ENCODE data around the gene CGB2. TPM values are rescaled to one million over a fixed set of nuclear protein-coding genes. Genes with fewer than 3 reads are reported as not detected.

CGB2 gene
- total and polyA plus RNA-seq, 2 of the 4 experiments (the other 2 are of a cell fraction): not detected

DNA sequence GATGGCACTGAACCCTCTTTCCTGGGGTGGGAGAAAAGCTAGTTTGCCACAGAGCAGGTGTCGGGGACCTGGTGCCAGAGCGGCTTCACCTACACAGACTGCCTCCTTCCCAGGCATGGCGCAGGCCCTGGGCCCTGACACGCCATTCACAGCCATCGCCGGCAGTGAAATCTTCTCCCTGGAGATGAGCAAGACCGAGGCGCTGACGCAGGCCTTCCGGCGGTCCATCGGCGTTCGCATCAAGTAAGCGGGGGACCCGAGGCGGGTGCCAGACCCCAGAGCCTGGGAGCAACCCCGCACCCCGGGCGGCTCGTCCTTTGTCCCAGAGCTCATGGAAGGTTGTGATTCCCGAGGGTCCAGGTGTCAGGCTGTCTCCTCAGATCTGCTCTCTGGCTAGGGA is 24.8 kb upstream of the CGB2 start:
- no peak overlapping the region for H3K27ac ChIP-seq (ENCODE audit: insufficient read depth, low read length)

More for the DNA sequence above, 24.8 kb upstream of the CGB2 start:
- Histone ChIP-seq H3K4ac (ENCODE audit: low read depth, low read length) (no peak overlapping the region), H4K20me1 (ENCODE audit: insufficient read depth, low read length) (no peaks in the 10 kb centered on the region), H2BK20ac (ENCODE audit: low read depth, low read length) (no peak overlapping the region), H2AK5ac (ENCODE audit: low read depth, low read length) (no peak overlapping the region), H3K9ac (ENCODE audit: low read depth, low read length) (no peak overlapping the region), H3K4me2 (ENCODE audit: low read depth, low read length) (no peak overlapping the region), H3K27me3 (ENCODE audit: control insufficient read depth, insufficient read depth, low read length) (no peaks in the 10 kb centered on the region), H4K5ac (ENCODE audit: low read depth, low read length) (no peak overlapping the region), H4K91ac (ENCODE audit: insufficient read depth, low read depth, low read length) (no peak overlapping the region), H3K4me1 (ENCODE audit: control insufficient read depth, insufficient read depth, low read length) (no peaks in the 10 kb centered on the region), H3K9me1 (ENCODE audit: insufficient read depth, low read length) (peaks cover 2% of the 10 kb centered on the region; the same call in 1 of the 2 replicates), H3K36me3 (ENCODE audit: control insufficient read depth, insufficient read depth, low read length) (peaks cover 57% of the 10 kb centered on the region), H3K18ac (ENCODE audit: low read depth, low read length) (no peak overlapping the region), H3K4me3 (ENCODE audit: insufficient read depth, low read depth, low read length) (no peak overlapping the region), H3K56ac (ENCODE audit: extremely low read depth, insufficient read depth, low read length) (no peak overlapping the region), H2AFZ (replicated peaks; ENCODE audit: low read length, poor library complexity) (no peak overlapping the region), H3K79me1 (ENCODE audit: low read depth in 1 of 2, low read length in 2 of 2) (peaks cover 0 to 11% of the 10 kb centered on the region in 2 experiments; a peak in 2 of 4 replicates), H3K14ac (replicated peaks; ENCODE audit: low read depth, low read length) (no peak overlapping the region), H2AK9ac (replicated peaks; ENCODE audit: low read depth, low read length, poor library complexity) (no peak overlapping the region), H2BK5ac (ENCODE audit: low read depth, low read length, poor library complexity, severe bottlenecking) (no peak overlapping the region), H2BK120ac (ENCODE audit: low read depth, low read length) (no peak overlapping the region), H3K23ac (ENCODE audit: low read depth, low read length) (no peak overlapping the region), H2BK15ac (ENCODE audit: low read depth, low read length) (no peak overlapping the region), H3K9me3 (ENCODE audit: control insufficient read depth, insufficient read depth, low read length) (no peaks in the 10 kb centered on the region), H4K8ac (ENCODE audit: low read depth in 2 of 2, low read length in 2 of 2) (no peak overlapping the region)
- no TSS peak for BruUV-seq (replicated peaks)
- 97% methylated on average over 16 of the region's 22 CpGs; no CpG with 5 or more reads in 1 of the 2 experiments for WGBS, 2 experiments (ENCODE audit: extremely low coverage in 2 of 2, insufficient read length in 1 of 2)
- ATAC-seq (ENCODE audit: low read depth) (no peak), DNase-seq (no peak)
- dilution Hi-C loops (cut with HindIII; ENCODE audit: low sequenced_read_pairs, unreplicated experiment) (no loop called here), in situ Hi-C loops (cut with MboI; ENCODE audit: low sequenced_read_pairs) (no loop called here), intact Hi-C loops (cut with micrococcal nuclease) (no loop called here)
- ChIA-PET POLR2A (ENCODE audit: unreplicated experiment) (no interaction called here), CTCF (no interaction called here)
- TF ChIP-seq, protein P1, sequence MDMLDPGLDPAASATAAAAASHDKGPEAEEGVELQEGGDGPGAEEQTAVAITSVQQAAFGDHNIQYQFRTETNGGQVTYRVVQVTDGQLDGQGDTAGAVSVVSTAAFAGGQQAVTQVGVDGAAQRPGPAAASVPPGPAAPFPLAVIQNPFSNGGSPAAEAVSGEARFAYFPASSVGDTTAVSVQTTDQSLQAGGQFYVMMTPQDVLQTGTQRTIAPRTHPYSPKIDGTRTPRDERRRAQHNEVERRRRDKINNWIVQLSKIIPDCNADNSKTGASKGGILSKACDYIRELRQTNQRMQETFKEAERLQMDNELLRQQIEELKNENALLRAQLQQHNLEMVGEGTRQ (IDR thresholded peaks at IDR 0.05; ENCODE audit: low read depth, low read length): no peak
- TF ChIP-seq NFE2L2 (IDR thresholded peaks at IDR 0.05; ENCODE audit: low read depth, low read length) (no peak), CTCF (conservative IDR thresholded peaks at IDR 0.05; ENCODE audit: low read depth, low read length) (no peak), CEBPB (IDR thresholded peaks at IDR 0.05; ENCODE audit: low read depth, low read length) (no peak), POLR2A (IDR thresholded peaks at IDR 0.05; ENCODE audit: low read depth, low read length) (no peak), RCOR1 (IDR thresholded peaks at IDR 0.05; ENCODE audit: insufficient replicate concordance, low read length) (no peak), MAZ (IDR thresholded peaks at IDR 0.05; ENCODE audit: borderline replicate concordance, low read depth, low read length) (no peak), MAFK (IDR thresholded peaks at IDR 0.05; ENCODE audit: low read depth, low read length) (no peak), CHD1 (IDR thresholded peaks at IDR 0.05; ENCODE audit: low read depth, low read length) (no peak), SMC3 (IDR thresholded peaks at IDR 0.05; ENCODE audit: low read depth, low read length) (no peak), MXI1 (IDR thresholded peaks at IDR 0.05; ENCODE audit: borderline replicate concordance, low read depth, low read length) (no peak), RAD21 (IDR thresholded peaks at IDR 0.05; ENCODE audit: low read length) (no peak), FOS (IDR thresholded peaks at IDR 0.05; ENCODE audit: low read depth, low read length) (no peak), RFX5 (IDR thresholded peaks at IDR 0.05; ENCODE audit: low read depth, low read length) (no peak), BHLHE40 (IDR thresholded peaks at IDR 0.05; ENCODE audit: low read depth, low read length) (no peak)
- TF ChIP-seq, protein P2, sequence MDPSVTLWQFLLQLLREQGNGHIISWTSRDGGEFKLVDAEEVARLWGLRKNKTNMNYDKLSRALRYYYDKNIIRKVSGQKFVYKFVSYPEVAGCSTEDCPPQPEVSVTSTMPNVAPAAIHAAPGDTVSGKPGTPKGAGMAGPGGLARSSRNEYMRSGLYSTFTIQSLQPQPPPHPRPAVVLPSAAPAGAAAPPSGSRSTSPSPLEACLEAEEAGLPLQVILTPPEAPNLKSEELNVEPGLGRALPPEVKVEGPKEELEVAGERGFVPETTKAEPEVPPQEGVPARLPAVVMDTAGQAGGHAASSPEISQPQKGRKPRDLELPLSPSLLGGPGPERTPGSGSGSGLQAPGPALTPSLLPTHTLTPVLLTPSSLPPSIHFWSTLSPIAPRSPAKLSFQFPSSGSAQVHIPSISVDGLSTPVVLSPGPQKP (IDR thresholded peaks at IDR 0.05; ENCODE audit: borderline replicate concordance, low read depth, low read length): no peak

Data from IMR-90 (cell line).